Naive B cell (primary cell): ENCODE results near the gene FGD4. TPM values are rescaled to one million over a fixed set of nuclear protein-coding genes. Genes with fewer than 3 reads are reported as not detected.

ENCODE experiments used
- ATAC-seq, 2 donors: fragments of 150-1000 bp; cut with Tn5 transposase; 2 replicates each; pipeline ENCODE4 v1.10.0; 2021; ENCODE audit warnings: low read depth in 2 of 2, mild to moderate bottlenecking in 2 of 2, moderate library complexity in 2 of 2
- DNase-seq: peaks from one replicate; pipeline ENCODE4 v3.0.0; 2022
- H3K27ac Mint-ChIP-seq, 6 donors: one replicate each; pipeline ENCODE4 v1.8.0; 2020 to 2022; ENCODE audit warnings: mild to moderate bottlenecking in 6 of 6, mixed read lengths in 6 of 6, moderate library complexity in 5 of 6, inconsistent platforms in 2 of 6
- H3K27me3 Mint-ChIP-seq, 3 donors: one replicate each; pipeline ENCODE4 v1.8.0; 2021 to 2022; ENCODE audit warnings: mixed read lengths in 3 of 3, mild to moderate bottlenecking in 1 of 3
- H3K36me3 Mint-ChIP-seq, 2 donors: one replicate each; pipeline ENCODE4 v1.8.0; 2020 to 2022; ENCODE audit warnings: mixed read lengths in 2 of 2, inconsistent platforms in 1 of 2, mild to moderate bottlenecking in 1 of 2
- H3K4me1 Mint-ChIP-seq, 3 donors: one replicate each; pipeline ENCODE4 v1.8.0; 2020 to 2022; ENCODE audit warnings: mixed read lengths in 3 of 3, inconsistent platforms in 1 of 3, mild to moderate bottlenecking in 1 of 3, moderate library complexity in 1 of 3
- H3K4me3 Mint-ChIP-seq, 8 donors: one replicate each; pipeline ENCODE4 v1.8.0; 2020 to 2022; ENCODE audit warnings: mild to moderate bottlenecking in 8 of 8, mixed read lengths in 8 of 8, moderate library complexity in 8 of 8, inconsistent platforms in 2 of 8
- H3K9me3 Mint-ChIP-seq, 7 donors: one replicate each; pipeline ENCODE4 v1.8.0; 2020 to 2022; ENCODE audit warnings: mixed read lengths in 7 of 7, mild to moderate bottlenecking in 5 of 7, inconsistent platforms in 2 of 7, moderate library complexity in 1 of 7
- polyA plus RNA-seq, 6 donors: library from polyadenylated mRNA; unstranded; fragments of 300-500 nt; fragmentation: Illumina TruSeq; gene quantifications; one replicate each; pipeline ENCODE4 v1.2.3, GENCODE V29; 2021; ENCODE audit warnings: low read depth in 6 of 6

The FGD4 gene
- polyA plus RNA-seq, 6 donors from 2014 or later, result 1.4 to 5.2 (median 1.9) TPM; not detected in 1

DNA sequence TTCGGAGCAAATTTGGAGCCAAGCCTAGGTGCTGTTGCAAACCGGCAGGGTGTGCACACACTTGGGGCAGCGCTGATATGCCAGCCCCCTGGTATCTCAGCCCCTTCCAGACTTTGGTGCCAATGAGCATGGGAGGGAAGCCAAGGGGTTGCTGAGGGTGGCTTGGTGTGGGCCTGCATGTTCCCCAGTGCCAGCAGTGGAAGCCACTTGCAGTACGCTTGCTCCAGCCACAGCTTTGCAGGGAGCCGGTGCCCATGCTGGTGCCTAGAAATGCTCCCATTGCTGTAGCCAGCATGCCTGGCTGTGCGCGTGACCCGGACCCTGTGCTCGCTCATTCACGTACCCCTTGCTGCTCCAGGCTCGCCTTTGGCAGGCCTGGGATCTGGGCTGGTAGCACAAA, 212.6 kb downstream of the FGD4 start:
- Mint-ChIP-seq H3K4me1 (peaks cover 0 to 3% (median 0%) of the 10 kb centered on the region in 3 donors), H3K9me3 (no peaks in the 10 kb centered on the region), H3K36me3 (peaks cover 0 to 8% of the 10 kb centered on the region in 2 donors), H3K27me3 (no peaks in the 10 kb centered on the region), H3K27ac (no peak overlapping the region), H3K4me3 (no peak overlapping the region)
- ATAC-seq (no peak), DNase-seq (no peak)

DNA sequence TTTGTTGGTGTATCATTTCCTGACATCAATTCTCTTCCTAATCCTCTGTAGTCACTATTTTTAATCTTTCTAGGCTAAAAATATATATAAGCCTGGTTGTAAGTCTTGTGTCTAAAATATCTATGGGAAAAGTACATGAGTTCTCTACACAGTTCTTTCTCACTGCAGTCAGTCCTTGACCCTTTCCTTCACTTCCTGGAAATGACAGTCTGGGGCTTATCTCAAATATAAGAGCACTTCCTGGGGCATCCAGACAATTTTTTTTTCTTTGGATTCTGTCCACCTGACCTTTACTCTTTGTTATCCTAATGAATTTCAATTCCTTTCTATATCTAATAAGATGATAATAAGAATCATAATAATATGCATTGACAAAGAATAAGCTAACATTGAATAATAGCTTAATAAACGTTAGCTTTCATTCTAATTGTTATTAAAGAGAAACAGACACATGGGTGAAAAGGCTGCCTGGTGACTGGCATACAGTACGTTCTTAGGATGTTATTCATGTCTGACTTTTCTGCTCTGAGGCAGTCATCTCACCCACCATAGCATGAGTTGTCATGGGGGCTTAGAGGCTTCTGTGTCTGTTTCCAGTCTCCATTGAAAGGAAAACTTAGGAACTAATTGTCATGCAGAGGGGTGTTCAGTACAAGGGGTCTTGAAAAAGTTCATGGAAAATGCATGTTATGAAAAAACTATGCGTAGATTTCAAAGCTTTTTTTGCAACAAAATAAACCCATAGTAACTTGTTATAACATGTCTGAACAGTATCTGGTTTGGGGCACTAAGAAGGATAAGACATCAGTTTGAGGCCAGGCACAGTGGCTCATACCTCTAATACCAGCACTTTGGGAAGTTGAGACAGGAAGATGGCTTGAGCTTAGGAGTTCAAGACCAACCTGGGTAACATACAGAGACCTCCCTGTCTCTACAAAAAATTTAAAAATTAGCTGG, 213.6 kb downstream of the FGD4 start:
- no peak for DNase-seq
- peaks cover 0 to 3% (median 3%) of the 10 kb centered on the region in 3 donors for H3K4me1 Mint-ChIP-seq
- H3K27me3 Mint-ChIP-seq, result no peaks in the 10 kb centered on the region
- H3K4me3 Mint-ChIP-seq, result no peak overlapping the region
- no peak for ATAC-seq
- no peak overlapping the region for H3K27ac Mint-ChIP-seq
- H3K36me3 Mint-ChIP-seq, result peaks cover 0 to 8% of the 10 kb centered on the region in 2 donors
- no peaks in the 10 kb centered on the region for H3K9me3 Mint-ChIP-seq

DNA sequence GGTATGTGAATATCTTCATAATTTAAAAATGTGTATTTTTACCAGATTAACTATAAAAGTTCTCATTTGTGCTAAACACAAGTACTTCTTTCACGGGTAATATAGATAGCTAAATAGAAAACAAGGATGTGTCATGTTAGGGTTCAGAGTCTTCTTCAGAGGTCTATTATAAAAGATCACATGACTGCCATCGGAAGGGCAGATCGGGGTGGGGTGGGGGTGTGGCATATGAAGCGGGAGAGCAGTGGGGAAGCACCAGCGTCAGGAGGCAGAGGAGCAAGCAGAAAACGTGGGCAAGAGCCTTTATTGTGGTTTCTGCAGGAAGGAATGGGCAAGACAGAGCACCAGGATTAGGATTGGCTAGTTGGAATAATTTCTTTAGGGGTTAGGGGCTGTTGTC, 216.1 kb downstream of the FGD4 start:
- ATAC-seq, result no peak
- no peaks in the 10 kb centered on the region for H3K9me3 Mint-ChIP-seq
- H3K4me1 Mint-ChIP-seq, result peaks cover 0 to 4% (median 0%) of the 10 kb centered on the region in 3 donors
- no peaks in the 10 kb centered on the region for H3K27me3 Mint-ChIP-seq
- H3K36me3 Mint-ChIP-seq, result peaks cover 0 to 8% of the 10 kb centered on the region in 2 donors
- DNase-seq, result no peak
- no peak overlapping the region for H3K4me3 Mint-ChIP-seq
- peak overlapping the region in 1 of 6 donors; percentile 87 for H3K27ac Mint-ChIP-seq

DNA sequence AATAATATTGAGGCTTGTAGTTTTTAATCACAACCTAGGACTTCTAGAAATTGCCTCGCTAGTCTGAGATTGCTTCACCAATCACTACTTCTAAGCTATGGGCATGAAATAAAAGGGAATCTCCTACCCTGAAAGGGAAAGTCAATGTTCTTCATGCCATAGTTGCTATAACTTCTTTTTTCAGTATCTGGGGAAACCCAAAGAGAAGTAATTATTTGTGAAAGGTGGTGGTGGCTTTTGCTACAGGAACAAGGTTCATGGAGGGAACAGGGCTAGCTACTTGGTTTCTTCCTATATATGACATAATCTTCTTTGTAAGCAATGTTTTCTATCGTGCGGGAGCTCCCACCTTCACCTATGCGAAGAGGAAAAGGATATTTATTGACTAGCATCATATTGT, 218.2 kb downstream of the FGD4 start:
- no peak overlapping the region for H3K4me3 Mint-ChIP-seq
- DNase-seq (no peak), ATAC-seq (no peak)
- H3K27me3 Mint-ChIP-seq, result no peaks in the 10 kb centered on the region
- peak overlapping the region in 1 of 6 donors; percentile 24 for H3K27ac Mint-ChIP-seq
- H3K9me3 Mint-ChIP-seq, result no peaks in the 10 kb centered on the region
- H3K36me3 Mint-ChIP-seq, result peaks cover 0 to 3% of the 10 kb centered on the region in 2 donors
- peaks cover 0 to 4% (median 0%) of the 10 kb centered on the region in 3 donors for H3K4me1 Mint-ChIP-seq

DNA sequence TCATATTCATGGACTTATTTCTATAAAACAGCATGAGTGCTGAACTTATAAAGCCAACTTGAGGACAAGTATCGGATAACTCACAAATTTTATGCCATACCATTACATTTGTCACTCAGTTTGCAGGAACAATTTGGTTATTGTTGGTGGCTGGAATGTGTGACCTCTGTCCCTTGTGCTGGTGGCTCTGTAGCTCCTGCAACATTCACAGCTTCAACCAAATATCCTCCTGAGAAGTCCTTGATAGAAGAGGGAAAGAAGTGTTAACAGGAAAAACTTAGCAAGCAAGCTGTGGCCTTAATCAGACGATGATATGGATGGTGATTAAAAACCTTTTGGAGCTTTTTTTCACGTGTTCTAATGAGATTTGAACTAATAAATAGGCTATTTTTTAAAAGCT, 218.8 kb downstream of the FGD4 start:
- Mint-ChIP-seq H3K4me3 (no peak overlapping the region), H3K27ac (no peak overlapping the region), H3K4me1 (peaks cover 0 to 4% (median 0%) of the 10 kb centered on the region in 3 donors), H3K27me3 (no peaks in the 10 kb centered on the region), H3K36me3 (no peaks in the 10 kb centered on the region), H3K9me3 (no peaks in the 10 kb centered on the region)
- DNase-seq (no peak), ATAC-seq (no peak)

DNA sequence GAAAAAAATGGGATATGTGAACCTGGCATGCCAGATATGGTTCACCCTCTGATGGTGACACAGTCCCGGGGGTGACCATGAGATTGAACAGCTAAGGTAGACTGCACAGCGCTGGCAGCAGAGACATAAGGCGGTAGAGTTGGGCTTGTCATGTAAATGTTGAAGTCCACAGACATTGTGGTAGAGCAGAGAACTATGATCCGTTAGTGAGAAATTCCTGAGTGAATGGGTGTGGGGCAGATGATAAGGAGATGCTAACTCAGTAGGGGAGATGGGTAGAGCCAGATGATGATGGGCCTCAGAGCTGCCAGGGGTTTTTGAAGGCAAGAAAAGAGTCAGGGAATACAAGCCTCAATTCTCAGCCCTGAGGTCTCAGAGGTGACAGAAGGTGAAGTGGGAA, 228.6 kb downstream of the FGD4 start:
- Mint-ChIP-seq H3K9me3 (no peaks in the 10 kb centered on the region), H3K27me3 (no peaks in the 10 kb centered on the region), H3K36me3 (no peaks in the 10 kb centered on the region), H3K4me3 (no peak overlapping the region), H3K27ac (no peak overlapping the region), H3K4me1 (no peaks in the 10 kb centered on the region)
- no peak for ATAC-seq
- DNase-seq, result no peak

DNA sequence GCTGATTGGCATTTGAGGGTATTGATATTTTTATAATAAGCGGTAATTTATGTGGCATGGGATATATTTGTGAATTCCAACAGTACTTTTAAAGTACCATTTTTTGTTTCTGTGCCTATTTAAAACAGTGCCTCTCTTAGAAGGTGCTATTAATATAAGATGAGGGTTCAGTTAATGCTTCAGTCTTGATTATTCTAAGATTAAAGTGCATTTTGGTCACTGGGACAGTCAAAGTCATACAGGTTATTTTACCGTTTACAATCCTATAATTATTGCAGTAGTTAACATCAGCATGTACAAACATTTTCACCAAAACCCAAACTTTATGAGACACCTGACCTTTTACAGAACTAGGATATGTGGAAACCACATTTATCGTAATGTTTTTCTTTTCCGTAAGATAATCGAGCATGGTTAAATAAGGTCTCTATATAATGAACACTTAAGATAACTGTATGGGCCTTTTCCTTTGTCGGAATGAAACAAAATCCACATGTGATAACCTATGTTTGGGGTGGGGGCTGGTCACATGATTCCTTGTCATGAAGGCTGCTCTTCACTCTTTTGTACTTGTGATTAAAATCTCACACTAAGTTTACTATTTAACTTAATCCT, 242.0 kb downstream of the FGD4 start:
- Mint-ChIP-seq H3K4me3 (no peak overlapping the region), H3K4me1 (no peaks in the 10 kb centered on the region), H3K36me3 (peaks cover 0 to 7% of the 10 kb centered on the region in 2 donors), H3K27ac (peak overlapping the region in 1 of 6 donors; percentile 75), H3K27me3 (no peaks in the 10 kb centered on the region), H3K9me3 (peaks cover 0 to 11% (median 7%) of the 10 kb centered on the region in 7 donors)
- ATAC-seq (no peak), DNase-seq (no peak)

DNA sequence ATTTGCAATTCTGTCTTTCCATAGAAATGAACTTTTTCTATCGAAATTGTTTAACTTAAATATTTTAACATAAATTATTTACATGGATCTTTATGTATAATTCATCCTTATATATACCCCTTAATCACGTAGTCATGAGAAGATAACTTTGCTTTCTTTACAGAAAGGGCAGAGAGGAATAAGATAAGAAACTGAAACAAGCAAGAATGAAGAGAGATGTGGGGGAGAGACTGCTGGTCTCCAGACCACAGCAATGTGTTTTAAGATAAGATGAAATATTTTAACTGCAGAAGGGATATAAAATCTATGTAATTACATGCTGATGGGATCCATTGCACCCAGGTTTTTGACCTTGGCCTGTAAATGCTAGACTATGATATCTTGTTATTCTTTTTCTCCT, 245.1 kb downstream of the FGD4 start:
- Mint-ChIP-seq H3K9me3 (no peaks in the 10 kb centered on the region), H3K27me3 (no peaks in the 10 kb centered on the region)
- ATAC-seq, result no peak

DNA sequence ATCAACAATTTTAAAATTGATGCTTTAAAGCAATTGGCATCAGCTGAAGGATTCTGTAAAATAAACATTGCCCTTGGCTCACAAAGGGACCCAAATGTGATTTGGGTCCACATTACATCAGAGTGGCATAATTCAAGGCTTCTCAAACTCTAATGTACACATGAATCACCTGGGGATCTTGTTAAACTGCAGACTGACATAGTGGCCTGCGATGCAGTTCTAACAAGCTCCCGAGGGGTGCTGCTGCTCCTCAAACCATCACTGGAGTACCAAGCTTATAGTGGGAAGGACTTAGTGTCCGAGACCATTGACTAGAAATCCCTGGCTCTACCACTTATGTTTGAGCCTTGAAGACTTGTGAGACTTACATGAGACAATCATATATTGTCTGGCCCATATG, 247.9 kb downstream of the FGD4 start:
- DNase-seq, result no peak
- Mint-ChIP-seq H3K9me3 (no peaks in the 10 kb centered on the region), H3K4me3 (no peak overlapping the region), H3K4me1 (no peaks in the 10 kb centered on the region), H3K27me3 (no peaks in the 10 kb centered on the region), H3K27ac (no peak overlapping the region), H3K36me3 (no peaks in the 10 kb centered on the region)
- no peak for ATAC-seq

More for the DNA sequence above, 245.1 kb downstream of the FGD4 start:
- Mint-ChIP-seq H3K4me1 (no peaks in the 10 kb centered on the region), H3K27ac (no peak overlapping the region), H3K4me3 (no peak overlapping the region), H3K36me3 (no peaks in the 10 kb centered on the region)
- DNase-seq, result no peak

DNA sequence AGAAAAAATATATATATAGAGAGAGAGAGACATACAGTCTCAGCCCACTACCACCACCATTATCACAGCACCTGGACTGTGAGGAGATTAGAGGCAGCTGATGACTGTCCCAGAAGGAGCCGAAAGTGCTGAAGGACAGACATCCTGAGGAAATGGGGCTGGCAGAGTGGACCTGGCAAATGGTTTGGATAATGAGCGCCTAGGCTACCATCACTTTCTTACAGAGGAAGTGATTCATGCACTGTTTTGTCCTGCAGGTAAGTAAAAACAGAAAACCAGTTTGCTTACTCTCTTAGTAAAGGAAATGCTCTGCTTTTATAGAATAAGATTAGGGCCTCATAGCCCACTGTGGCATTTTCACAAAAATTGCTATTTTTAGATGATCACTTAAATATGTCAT, 251.2 kb downstream of the FGD4 start:
- Mint-ChIP-seq H3K9me3 (no peaks in the 10 kb centered on the region), H3K4me1 (no peaks in the 10 kb centered on the region), H3K27me3 (no peaks in the 10 kb centered on the region), H3K4me3 (peak overlapping the region in 1 of 8 donors; percentile 58), H3K27ac (no peak overlapping the region), H3K36me3 (no peaks in the 10 kb centered on the region)
- ATAC-seq, result no peak
- DNase-seq, result no peak

DNA sequence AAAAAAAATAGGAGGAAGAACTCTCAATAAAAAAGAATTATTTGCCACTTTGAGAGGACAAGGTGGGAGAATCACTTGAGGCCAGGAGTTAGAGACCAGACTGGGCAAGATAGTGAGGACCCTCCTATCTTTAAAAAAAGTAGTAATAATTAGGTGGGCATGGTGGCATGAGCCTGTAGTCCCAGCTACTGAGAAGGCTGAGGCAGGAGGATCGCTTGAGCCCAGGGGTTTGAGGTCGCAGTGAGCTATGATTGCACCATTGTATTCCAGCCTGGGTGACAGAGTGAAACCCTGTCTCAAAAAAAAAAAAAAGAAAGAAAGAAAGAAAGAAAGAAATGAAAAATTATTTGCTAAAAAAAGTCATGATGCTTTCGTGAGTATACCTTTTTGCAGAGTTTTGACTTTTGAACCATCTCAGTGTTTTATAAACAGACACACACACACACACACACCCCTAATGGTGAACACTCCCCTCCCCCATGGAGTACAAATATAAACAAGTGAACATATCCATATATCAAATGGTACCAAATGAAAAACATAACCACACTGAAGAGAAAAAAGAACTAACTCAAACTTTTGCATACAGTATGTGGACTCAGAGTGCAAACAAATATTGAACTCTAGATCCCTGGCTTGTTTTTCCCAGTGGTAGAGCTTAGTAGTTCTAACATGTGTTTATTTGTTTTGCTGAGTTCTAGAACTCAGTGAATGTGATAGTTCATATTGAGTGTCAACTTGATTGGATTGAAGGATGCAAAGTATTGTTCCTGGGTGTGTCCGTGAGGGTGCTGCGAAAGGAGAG, 252.0 kb downstream of the FGD4 start:
- H3K36me3 Mint-ChIP-seq, result no peaks in the 10 kb centered on the region
- no peak for ATAC-seq
- no peak overlapping the region for H3K4me3 Mint-ChIP-seq
- H3K27me3 Mint-ChIP-seq, result no peaks in the 10 kb centered on the region
- no peak overlapping the region for H3K27ac Mint-ChIP-seq
- no peaks in the 10 kb centered on the region for H3K9me3 Mint-ChIP-seq
- DNase-seq, result no peak
- H3K4me1 Mint-ChIP-seq, result no peaks in the 10 kb centered on the region

DNA sequence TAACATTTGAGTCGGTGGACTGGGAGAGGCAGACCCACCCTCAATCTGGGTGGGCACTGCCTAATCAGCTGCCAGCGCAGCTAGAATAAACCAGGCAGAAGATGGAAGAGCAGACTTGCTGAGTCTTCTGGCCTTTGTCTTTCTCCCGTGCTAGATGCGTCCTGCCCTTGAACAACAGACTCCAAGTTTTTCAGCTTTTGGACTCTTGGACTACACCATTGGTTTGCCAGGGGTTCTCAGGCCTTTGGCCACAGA, 252.5 kb downstream of the FGD4 start:
- Mint-ChIP-seq H3K36me3 (no peaks in the 10 kb centered on the region), H3K4me3 (no peak overlapping the region), H3K9me3 (no peaks in the 10 kb centered on the region), H3K27ac (no peak overlapping the region), H3K4me1 (no peaks in the 10 kb centered on the region), H3K27me3 (no peaks in the 10 kb centered on the region)
- no peak for ATAC-seq
- no peak for DNase-seq

DNA sequence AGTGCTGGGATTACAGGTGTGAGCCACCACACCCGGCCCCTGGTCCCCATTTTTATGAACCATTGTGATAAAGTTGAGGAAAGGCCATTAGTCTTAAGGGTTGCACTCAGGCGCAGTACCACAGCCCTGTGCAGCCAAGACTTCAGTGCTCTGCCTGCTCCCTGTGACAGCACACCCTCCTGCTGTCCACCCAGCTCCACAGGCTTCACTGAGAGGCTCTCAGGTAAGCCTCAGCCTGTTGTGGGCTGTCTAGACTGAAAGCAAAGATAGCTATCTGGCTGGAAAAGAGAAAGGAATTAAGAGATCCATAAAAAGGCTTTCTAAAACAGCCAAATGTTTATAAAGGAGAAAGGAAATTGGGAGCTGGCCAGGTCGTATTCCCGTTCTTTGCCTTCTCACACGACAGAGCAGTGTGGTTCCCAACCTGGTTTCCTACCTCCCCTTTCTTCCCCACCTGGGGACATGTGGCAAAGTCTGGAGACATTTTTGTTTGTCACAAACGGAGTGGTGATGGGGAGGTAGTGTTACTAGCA, 260.6 kb downstream of the FGD4 start:
- Mint-ChIP-seq H3K4me1 (no peaks in the 10 kb centered on the region), H3K4me3 (no peak overlapping the region), H3K36me3 (no peaks in the 10 kb centered on the region), H3K9me3 (no peaks in the 10 kb centered on the region), H3K27ac (no peak overlapping the region), H3K27me3 (peaks cover 0 to 5% (median 0%) of the 10 kb centered on the region in 3 donors)
- no peak for DNase-seq
- no peak for ATAC-seq
